ENCODE data around the gene ZNF638.
A peak's percentile ranks its signal among the peaks of the same experiment; 100 is the strongest.

Gene ZNF638

DNA sequence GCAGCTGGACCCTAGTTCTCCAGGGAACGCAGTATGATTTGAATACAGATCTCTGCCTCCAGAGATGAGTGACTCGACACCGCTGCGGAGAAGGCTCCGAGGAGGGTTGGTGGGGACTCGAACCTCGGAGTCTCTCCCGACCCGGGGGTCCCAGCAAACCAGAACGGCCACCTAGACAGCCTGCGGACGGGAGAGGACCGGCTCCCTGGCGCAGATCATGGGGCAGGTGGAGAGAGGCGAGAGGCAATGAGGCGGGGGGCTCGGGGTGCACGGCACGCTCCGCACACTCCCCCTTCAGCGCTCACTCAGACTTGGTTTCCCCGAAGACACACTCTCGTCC, 134.3 kb downstream of the ZNF638 start:
- Histone ChIP-seq H2AFZ (ENCODE audit: low read depth, low read length) (no peak overlapping the region), H2BK120ac (ENCODE audit: low read depth, low read length) (no peak overlapping the region), H3K23ac (ENCODE audit: low read length in 2 of 2) (no peak overlapping the region), H3K9me3 (ENCODE audit: control insufficient read depth, low read length) (peaks cover 13% of the 10 kb centered on the region), H3K27me3 (ENCODE audit: control insufficient read depth in 1 of 2, insufficient read depth in 1 of 2, low read length in 2 of 2) (peaks cover 0 to 83% of the 10 kb centered on the region in 2 experiments), H4K8ac (ENCODE audit: low read length) (no peak overlapping the region), H3K18ac (ENCODE audit: low read depth in 1 of 2, low read length in 2 of 2) (no peak overlapping the region), H3K14ac (ENCODE audit: low read length in 2 of 2) (no peak overlapping the region), H4K91ac (ENCODE audit: low read length) (no peak overlapping the region), H3K9ac (ENCODE audit: low read length) (no peak overlapping the region), H3K4ac (ENCODE audit: low read depth in 1 of 2, low read length in 2 of 2) (no peak overlapping the region), H3K36me3 (ENCODE audit: control insufficient read depth in 1 of 2, insufficient read depth in 2 of 2, low read depth in 1 of 2, low read length in 2 of 2) (peaks cover 0 to 22% of the 10 kb centered on the region in 2 experiments), H2BK5ac (ENCODE audit: low read depth, low read length, poor library complexity, severe bottlenecking) (no peak overlapping the region), H3K4me2 (ENCODE audit: low read length, poor library complexity, severe bottlenecking) (peak overlapping the region; percentile 83), H3K4me1 (ENCODE audit: control insufficient read depth, insufficient read depth, low read depth, low read length) (peaks cover 55% of the 10 kb centered on the region), H3K27ac (ENCODE audit: low read length, poor library complexity, severe bottlenecking) (no peak overlapping the region), H2BK12ac (ENCODE audit: low read length in 2 of 2) (no peak overlapping the region), H3K79me1 (replicated peaks; ENCODE audit: low read length, poor library complexity, severe bottlenecking) (peaks cover 24% of the 10 kb centered on the region), H2BK15ac (ENCODE audit: low read depth, poor library complexity, severe bottlenecking) (no peak overlapping the region), H2AK5ac (ENCODE audit: low read length, severe bottlenecking) (peak overlapping the region; percentile 50), H3K4me3 (ENCODE audit: insufficient read depth in 1 of 2, low read depth in 1 of 2, low read length in 2 of 2) (peak overlapping the region; percentile 65 to 88)
- 7% methylated on average over 21 of the region's 23 CpGs for WGBS
- no peak for DNase-seq

DNA sequence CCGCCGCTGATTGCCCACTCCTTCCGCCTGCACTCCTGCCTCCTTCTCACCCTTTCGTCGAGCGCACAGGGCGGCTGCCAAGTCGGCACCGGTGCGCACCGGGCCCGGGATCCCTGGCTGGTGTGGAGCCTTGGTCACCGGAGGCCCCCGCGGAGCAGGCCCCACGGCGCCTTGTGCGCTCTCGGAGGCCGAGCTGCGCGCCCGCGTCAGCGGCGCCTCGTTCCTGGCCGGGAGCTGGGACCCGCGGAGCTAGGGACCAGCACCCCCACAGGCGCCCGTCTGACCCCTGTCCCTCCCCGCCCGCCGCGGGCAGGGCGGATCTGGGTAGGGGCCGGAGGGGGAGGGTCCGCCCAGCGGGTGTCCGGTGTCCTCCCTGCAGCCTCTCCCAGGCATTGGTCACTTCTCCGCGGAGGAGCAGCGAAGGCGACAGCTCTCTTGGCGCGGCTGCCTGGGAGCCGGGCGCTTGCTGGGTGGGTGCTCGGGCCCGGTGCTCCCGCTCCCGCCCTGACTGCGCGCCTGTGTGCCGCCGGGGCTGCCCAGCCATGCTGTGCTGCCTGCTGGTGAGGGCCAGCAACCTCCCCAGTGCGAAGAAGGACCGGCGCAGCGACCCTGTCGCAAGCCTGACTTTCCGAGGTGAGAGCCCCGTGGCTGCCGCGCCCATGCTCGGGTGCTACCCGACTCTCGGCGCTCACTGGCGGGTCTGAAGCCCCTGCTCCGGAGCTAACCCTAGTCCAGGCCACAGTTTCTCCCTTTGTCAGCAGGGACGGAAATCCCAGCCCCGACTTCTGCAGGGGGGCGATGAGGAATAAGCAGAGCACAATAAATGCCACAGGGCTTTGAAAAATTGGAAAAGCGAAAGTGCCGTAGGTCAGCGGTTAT, 135.0 kb downstream of the ZNF638 start:
- Histone ChIP-seq H3K18ac (ENCODE audit: low read depth in 1 of 2, low read length in 2 of 2) (peak overlapping the region in 1 of 2 experiments; percentile 3), H3K4me1 (ENCODE audit: control insufficient read depth, insufficient read depth, low read depth, low read length) (peaks cover 50% of the 10 kb centered on the region), H3K4me2 (ENCODE audit: low read length, poor library complexity, severe bottlenecking) (peak overlapping the region; percentile 83), H3K27me3 (ENCODE audit: control insufficient read depth in 1 of 2, insufficient read depth in 1 of 2, low read length in 2 of 2) (peaks cover 0 to 83% of the 10 kb centered on the region in 2 experiments), H2AK5ac (ENCODE audit: low read length, severe bottlenecking) (peak overlapping the region; percentile 20), H2BK120ac (ENCODE audit: low read depth, low read length) (no peak overlapping the region), H3K36me3 (ENCODE audit: control insufficient read depth in 1 of 2, insufficient read depth in 2 of 2, low read depth in 1 of 2, low read length in 2 of 2) (peaks cover 0 to 22% of the 10 kb centered on the region in 2 experiments), H2BK12ac (ENCODE audit: low read length in 2 of 2) (no peak overlapping the region), H4K91ac (ENCODE audit: low read length) (no peak overlapping the region), H3K27ac (ENCODE audit: low read length, poor library complexity, severe bottlenecking) (peak overlapping the region; percentile 28), H3K9ac (ENCODE audit: low read length) (peak overlapping the region; percentile 57), H2AFZ (ENCODE audit: low read depth, low read length) (peak overlapping the region; percentile 3), H4K8ac (ENCODE audit: low read length) (no peak overlapping the region), H3K14ac (ENCODE audit: low read length in 2 of 2) (no peak overlapping the region), H2BK5ac (ENCODE audit: low read depth, low read length, poor library complexity, severe bottlenecking) (peak overlapping the region; percentile 60), H3K4ac (ENCODE audit: low read depth in 1 of 2, low read length in 2 of 2) (no peak overlapping the region), H3K23ac (ENCODE audit: low read length in 2 of 2) (no peak overlapping the region), H2BK15ac (ENCODE audit: low read depth, poor library complexity, severe bottlenecking) (peak overlapping the region; percentile 34), H3K79me1 (replicated peaks; ENCODE audit: low read length, poor library complexity, severe bottlenecking) (peaks cover 24% of the 10 kb centered on the region), H3K9me3 (ENCODE audit: control insufficient read depth, low read length) (peaks cover 13% of the 10 kb centered on the region), H3K4me3 (ENCODE audit: insufficient read depth in 1 of 2, low read depth in 1 of 2, low read length in 2 of 2) (peak overlapping the region; percentile 65 to 88)
- DNase-seq, result peak; percentile 46
- WGBS, result under 1% methylated on average over 66 of the region's 78 CpGs

DNA sequence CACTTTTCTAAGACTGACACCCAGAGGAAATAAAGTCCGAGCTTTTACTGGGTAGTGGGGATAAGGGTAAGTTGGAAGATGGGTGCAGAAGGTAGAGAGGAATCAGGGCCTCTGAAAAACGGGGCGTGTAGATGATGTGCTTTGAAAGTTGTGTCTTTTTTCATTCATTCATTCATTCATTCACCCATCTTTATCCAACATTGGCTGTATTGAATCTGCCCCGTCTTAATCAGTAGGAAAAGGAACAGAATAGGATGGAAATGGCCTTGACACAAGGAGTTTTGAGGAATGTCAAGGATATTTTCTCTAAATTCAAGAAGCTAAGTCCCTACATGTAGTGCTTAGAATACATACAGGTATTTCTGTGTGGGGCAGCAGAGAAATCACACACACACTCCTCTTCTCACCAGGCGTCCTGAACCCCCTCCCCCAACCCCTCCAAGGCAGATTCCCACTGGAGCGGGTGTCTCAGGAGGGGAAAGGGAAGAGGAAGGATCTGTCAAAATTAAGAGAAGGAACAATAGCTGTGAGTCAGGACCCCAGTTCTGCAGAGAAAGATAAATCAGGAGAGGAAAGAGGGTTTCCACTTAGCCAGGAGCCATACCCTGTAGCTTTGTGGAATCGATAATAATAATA, 135.7 kb downstream of the ZNF638 start:
- H3K9me3 ChIP-seq (ENCODE audit: control insufficient read depth, low read length), result peaks cover 13% of the 10 kb centered on the region
- no peak overlapping the region for H2BK120ac ChIP-seq (ENCODE audit: low read depth, low read length)
- H3K18ac ChIP-seq (ENCODE audit: low read depth in 1 of 2, low read length in 2 of 2), result no peak overlapping the region
- no peak for DNase-seq
- H2BK5ac ChIP-seq (ENCODE audit: low read depth, low read length, poor library complexity, severe bottlenecking), result no peak overlapping the region
- no peak overlapping the region for H3K4ac ChIP-seq (ENCODE audit: low read depth in 1 of 2, low read length in 2 of 2)
- H2BK12ac ChIP-seq (ENCODE audit: low read length in 2 of 2), result no peak overlapping the region
- H2BK15ac ChIP-seq (ENCODE audit: low read depth, poor library complexity, severe bottlenecking), result no peak overlapping the region
- no peak overlapping the region for H3K14ac ChIP-seq (ENCODE audit: low read length in 2 of 2)
- peaks cover 47% of the 10 kb centered on the region for H3K4me1 ChIP-seq (ENCODE audit: control insufficient read depth, insufficient read depth, low read depth, low read length)
- no peak overlapping the region for H2AFZ ChIP-seq (ENCODE audit: low read depth, low read length)
- 33% methylated on average over 3 of the region's 7 CpGs for WGBS
- no peak overlapping the region for H4K91ac ChIP-seq (ENCODE audit: low read length)
- H3K4me2 ChIP-seq (ENCODE audit: low read length, poor library complexity, severe bottlenecking), result peak overlapping the region; percentile 83
- H4K8ac ChIP-seq (ENCODE audit: low read length), result no peak overlapping the region
- peak overlapping the region; percentile 28 for H3K27ac ChIP-seq (ENCODE audit: low read length, poor library complexity, severe bottlenecking)
- H3K4me3 ChIP-seq (ENCODE audit: insufficient read depth in 1 of 2, low read depth in 1 of 2, low read length in 2 of 2), result peak overlapping the region in 1 of 2 experiments; percentile 88
- peaks cover 22% of the 10 kb centered on the region for H3K79me1 ChIP-seq (replicated peaks; ENCODE audit: low read length, poor library complexity, severe bottlenecking)
- H2AK5ac ChIP-seq (ENCODE audit: low read length, severe bottlenecking), result no peak overlapping the region
- H3K27me3 ChIP-seq (ENCODE audit: control insufficient read depth in 1 of 2, insufficient read depth in 1 of 2, low read length in 2 of 2), result peaks cover 0 to 79% of the 10 kb centered on the region in 2 experiments
- H3K9ac ChIP-seq (ENCODE audit: low read length), result peak overlapping the region; percentile 57
- H3K23ac ChIP-seq (ENCODE audit: low read length in 2 of 2), result no peak overlapping the region
- peaks cover 0 to 18% of the 10 kb centered on the region in 2 experiments for H3K36me3 ChIP-seq (ENCODE audit: control insufficient read depth in 1 of 2, insufficient read depth in 2 of 2, low read depth in 1 of 2, low read length in 2 of 2)
